Stimulated activated CD4-positive, alpha-beta T cell treated with anti-CD3 and anti-CD28 coated beads, TNF-alpha, amount 100 ng/mL, for 24 hours (primary cell): ENCODE results near the gene M1AP.

Experiments
- DNase-seq, 3 experiments: peaks; one replicate each; pipeline ENCODE4 v3.0.0-alpha.2; 2020; ENCODE audit warnings: low read depth in 3 of 3

Gene M1AP

GRCh38 chr2:74648009-74648443 is at the start of gene M1AP:
TSS of gene M1AP (minus strand) at chr2:74648330. CDS start at chr2:74640275, 8,055 bp downstream.
- DNase-seq, result peak in 1 of 3 experiments; percentile 5

DNA sequence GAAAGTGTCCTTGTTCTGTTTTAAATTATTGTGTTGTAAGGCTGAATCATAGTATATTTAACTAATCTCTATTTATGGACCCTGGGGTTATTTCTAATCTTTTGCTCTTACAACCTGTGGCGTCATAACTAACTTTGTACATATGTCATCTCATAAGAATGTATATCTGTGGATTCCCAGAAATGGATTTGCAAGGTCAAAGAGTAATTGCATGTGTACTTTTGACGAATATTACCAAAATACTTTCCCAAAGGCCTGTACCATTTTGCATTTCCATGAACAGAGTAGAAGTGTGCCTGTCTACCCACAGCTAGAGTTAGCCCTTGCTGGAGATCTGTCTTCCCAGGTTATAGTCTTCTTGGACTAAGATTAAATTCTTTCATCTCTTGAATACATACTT is 48.7 kb upstream of the M1AP start:
- no peak for DNase-seq

- no peak for DNase-seq
Measured at GRCh38 chr2:74695663-74696062, 47.5 kb upstream of the M1AP start.

- no peak for DNase-seq
Measured at GRCh38 chr2:74694281-74694680, 46.2 kb upstream of the M1AP start.

DNA sequence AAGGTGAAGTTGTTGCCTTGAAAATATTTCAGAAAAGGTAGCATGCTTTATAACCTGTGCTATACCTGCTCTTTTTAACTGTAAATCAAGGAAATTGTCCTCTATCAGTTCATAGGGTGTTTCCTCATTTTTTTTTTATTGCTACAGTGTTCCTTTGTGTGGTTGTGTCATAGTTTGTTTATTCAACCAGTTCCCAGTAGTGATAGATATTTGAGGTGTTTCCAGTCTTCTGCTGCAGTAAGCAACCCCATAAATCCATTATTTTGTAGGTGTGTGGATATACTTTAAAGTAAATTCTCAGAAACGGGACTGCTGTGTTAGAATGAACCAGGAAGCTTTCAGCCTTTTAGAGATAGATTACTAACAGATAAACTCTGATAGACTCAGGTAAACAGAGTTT is 45.5 kb upstream of the M1AP start:
- DNase-seq, result no peak

DNA sequence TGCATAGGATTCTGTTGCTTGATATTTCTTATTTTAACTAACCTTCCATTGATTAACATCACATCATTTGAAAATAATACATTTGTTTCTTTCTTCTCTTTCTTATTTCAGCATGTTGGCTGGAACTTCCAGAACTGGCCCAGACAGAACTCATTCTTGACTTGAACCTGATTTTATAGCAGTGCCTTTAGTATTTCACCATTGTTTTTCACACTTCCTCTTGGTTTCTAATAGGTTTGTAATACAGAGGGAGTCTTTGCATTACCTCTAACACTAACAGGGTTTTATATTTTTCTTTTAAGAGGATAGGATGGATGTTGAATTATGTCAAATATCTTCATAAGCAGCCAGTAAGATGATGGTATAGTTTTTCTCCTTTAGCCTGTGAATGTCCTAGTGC is 45.1 kb upstream of the M1AP start:
- no peak for DNase-seq

- no peak for DNase-seq
Measured at GRCh38 chr2:74691929-74692328, 43.8 kb upstream of the M1AP start.

GRCh38 chr2:74690571-74690970 is 42.4 kb upstream of the M1AP start:
- no peak for DNase-seq

DNA sequence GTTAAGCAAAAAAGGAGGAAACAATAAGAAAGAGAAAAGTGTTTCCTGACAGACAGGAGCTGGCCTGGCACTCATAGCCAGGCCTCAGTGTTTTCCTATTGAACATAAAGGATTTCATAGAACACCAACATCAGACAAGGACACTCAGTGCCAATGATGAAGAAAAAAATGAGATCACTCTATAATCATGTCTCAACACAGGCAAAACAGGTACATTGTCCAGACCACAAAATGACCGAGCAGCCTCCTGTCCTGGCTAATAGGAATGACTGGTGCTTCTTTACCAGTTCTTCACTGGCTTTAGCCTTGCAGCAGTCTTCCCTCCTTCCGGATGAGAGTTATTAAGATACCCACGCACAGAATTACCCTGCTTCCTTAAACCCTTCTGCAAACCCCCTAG is 41.5 kb upstream of the M1AP start:
- DNase-seq, result no peak

GRCh38 chr2:74688881-74689280 is 40.8 kb upstream of the M1AP start:
- DNase-seq, result no peak

DNA sequence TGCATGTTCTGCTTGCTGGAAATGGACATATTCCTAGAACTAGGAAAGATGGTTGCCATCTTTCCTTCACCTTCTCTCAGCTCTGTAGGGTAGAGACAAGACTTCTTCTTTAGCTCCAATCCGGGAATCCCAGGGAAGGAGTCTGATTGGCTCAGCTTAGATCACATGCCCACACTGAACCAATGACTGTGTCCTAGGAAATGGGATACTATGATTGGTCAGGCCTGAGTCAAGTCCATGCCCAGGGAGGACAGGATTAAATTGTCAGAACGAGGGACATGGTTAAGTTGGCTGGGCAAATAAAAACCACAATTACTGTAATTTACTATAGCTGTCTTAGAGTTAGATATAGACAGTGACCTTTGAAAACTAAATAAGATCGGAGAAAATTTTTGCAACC is 37.3 kb upstream of the M1AP start:
- no peak for DNase-seq

- DNase-seq, result no peak
Measured at GRCh38 chr2:74682501-74682900, 34.4 kb upstream of the M1AP start.

DNA sequence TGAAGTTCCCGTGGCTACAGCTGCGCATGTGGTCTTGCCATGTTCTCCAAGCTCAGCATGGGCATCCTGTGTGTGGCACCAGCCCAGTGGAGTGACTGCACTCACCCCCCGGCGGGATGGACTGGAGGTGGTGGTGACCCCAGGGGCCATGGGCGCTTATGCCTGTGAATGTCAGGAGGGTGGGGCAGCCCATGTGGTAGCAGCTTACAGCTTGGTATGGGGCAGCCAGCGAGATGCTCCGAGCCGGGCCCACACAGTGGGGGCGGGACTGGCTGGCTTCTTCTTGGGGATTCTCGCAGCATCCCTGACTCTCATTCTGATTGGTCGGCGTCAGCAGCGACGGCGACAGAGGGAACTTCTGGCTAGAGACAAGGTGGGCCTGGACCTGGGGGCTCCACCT is 31.5 kb upstream of the M1AP start:
- DNase-seq, result no peak

DNA sequence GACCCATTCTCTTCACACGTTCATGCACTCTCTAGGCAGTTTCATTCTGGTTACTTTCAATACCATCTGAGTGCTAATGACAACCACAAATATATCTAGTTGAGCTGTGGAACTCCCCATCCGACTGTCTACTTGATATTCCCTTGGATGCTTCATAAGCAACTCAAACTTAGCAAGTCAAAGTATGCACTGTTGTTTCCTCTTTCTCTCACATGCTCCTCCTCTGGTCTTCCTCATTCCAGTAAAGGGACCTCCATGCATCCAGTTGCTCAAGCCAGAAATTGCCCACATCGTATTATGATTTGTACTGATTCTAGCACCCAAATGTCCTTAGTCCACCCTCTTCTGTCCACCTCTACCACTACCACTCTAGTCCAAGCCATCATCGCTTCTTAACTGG is 28.2 kb upstream of the M1AP start:
- no peak for DNase-seq

- DNase-seq, result no peak
Measured at GRCh38 chr2:74675090-74675489, 27.0 kb upstream of the M1AP start.

GRCh38 chr2:74673826-74674528 is 25.8 kb upstream of the M1AP start:
- DNase-seq, result no peak

DNA sequence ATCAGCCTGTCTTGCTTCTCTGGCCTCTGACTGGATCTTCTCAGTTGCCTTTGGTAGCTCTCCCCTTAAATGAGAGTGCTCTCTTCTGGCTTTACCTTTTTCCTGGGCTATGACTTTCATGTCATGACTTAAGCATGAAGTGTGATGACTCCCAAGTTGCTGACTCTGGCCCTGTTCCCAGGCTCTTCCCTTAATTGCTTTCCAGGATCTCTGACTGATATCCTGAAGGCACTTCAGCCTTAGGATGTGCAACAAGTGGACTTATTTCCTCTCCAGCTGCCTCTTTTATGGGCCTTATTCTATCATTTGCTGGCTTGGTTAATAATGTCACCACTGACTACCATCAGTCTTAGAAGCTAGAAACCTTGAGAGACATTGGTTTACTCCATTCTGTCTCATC is 23.3 kb upstream of the M1AP start:
- no peak for DNase-seq

DNA sequence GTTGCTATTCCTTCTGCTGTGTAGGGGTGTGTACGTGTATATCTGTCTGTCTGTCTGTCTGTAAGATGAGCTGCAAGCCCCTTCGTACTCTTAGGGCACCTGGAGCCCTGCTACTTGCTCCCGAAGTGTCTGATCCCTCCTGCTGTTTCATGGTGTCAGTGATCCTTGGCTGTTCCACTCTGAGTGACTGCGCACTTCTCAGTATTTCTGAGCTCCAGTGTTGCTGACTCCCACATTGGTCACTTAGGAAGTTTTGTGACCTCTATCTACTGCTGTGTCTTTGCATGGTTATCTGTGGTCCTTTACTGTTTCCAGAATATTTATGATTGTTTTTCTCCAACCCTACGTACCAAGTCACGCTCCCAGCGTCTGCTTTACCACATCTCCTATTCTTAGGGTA is 22.1 kb upstream of the M1AP start:
- DNase-seq, result no peak

GRCh38 chr2:74668087-74668486 is 20.0 kb upstream of the M1AP start:
- no peak for DNase-seq

GRCh38 chr2:74659462-74659861 is 11.3 kb upstream of the M1AP start:
- DNase-seq, result no peak

GRCh38 chr2:74658516-74658915 is 10.4 kb upstream of the M1AP start:
- DNase-seq, result no peak

- DNase-seq, result no peak
Measured at GRCh38 chr2:74655579-74655978, 7.4 kb upstream of the M1AP start.

DNA sequence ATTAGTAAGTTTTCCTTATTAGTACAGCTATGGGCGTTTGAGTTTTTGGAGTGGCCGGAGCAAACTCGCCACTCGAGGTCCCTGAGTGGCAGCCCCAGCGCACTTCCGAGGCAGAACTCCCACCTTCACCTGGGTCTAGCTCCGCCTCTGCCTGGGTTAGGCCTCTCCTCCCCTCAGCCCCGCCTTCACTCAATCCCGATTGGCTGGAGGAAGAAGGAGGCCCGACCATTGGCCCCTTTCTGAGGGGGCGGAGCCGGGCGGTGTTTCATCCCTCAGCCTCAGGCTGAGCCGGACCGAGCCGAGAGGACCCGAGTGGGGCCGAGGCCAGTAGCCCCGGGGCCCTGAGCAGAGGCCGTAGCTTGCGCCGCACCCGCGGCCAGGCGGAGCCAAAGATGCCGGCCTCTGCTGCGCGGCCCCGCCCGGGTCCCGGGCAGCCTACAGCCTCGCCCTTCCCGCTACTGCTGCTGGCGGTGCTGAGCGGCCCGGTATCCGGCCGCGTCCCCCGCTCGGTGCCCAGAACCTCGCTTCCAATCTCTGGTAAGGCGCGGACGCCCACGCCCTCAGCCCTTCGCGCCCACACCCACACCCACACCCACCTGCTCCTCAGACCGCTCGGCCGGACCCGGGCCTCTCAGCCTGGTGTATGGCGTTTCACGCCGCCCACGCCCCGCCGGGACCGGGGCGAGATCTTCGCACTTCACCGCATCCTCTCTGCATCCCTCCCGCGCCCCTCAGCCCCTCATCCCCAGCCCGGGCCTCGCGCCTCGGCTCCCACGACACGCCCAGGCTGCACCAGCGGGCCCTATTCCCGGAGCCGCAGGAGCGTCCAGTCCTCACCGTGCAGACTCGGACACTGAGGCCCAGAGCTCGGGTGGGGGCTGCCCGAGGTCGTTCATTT is 6.1 kb upstream of the M1AP start, which contains the start of gene SEMA4F:
Gene SEMA4F (plus strand): TSS at position 263 of the 898 bp plus-strand sequence. CDS start 130 bp downstream, at position 393.
- peak; percentile 89 to 95 (median 90) for DNase-seq
